NCI-H1417 treated with DMSO at 0.1 percent for 48 hours (cell line): ENCODE measurements around the gene GATC.

Experiments used
- DNase-seq: peaks from one replicate; lab custom pipeline; 2025; lab: John Stamatoyannopoulos, UW

GATC gene

DNA sequence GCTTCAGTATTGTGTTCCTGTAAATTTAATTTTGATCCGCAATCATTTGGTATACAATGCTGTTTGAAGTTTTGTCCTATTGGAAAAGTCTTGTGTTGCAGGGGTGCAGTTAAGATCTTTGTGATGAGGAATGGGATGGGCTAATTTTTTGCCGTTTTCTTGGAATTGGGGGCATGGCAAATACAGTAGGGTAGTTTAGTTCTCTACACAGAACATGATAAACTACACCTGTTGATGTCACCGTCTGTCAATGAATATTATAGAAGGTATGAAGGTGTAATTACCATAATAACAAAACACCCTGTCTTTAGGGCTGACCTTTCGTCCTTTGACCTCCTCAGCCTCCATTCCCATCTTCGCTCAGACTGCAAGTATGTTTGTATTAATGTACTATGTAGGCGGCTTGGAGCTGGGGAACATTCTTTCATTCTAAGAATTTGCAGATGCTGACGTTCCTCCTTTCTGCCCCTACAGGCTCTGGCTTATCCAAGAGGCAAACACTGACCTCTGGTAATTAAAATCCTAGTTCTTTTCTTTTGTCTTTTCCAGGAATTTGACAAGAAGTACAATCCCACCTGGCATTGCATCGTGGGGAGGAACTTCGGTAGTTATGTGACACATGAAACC lies 51.4 kb downstream of the GATC start:
- DNase-seq, result no peak

DNA sequence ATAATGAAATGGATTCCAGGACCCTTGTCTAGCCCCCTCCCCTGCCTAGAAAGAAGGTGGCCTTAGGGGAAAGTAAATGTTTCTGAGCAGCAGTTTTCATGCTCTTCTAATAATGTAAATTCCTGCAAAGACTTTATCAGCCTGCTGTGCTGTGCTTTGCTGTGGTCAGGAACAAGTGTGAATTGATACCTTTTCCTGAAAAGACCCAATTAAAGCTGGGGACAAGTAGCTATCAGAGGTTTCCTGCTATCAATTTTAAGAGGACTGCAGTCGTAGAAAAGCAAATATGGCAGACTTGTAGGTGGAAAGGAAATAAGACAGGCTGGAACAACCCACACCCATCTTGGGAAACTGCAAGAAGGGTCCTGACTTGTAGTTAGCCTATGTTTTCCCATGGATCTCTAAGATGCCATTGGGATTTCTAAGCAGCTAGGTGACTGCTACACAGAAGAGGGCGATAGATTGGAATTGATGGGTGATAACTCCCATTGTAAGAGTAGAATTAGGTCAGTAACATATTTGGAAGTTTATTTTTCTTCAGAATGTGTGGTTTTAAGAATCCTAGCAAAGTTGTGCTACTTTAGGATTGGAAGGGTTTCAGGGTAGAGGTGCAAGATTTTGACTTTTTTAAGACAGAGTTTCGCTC lies 52.7 kb downstream of the GATC start:
- no peak for DNase-seq

DNA sequence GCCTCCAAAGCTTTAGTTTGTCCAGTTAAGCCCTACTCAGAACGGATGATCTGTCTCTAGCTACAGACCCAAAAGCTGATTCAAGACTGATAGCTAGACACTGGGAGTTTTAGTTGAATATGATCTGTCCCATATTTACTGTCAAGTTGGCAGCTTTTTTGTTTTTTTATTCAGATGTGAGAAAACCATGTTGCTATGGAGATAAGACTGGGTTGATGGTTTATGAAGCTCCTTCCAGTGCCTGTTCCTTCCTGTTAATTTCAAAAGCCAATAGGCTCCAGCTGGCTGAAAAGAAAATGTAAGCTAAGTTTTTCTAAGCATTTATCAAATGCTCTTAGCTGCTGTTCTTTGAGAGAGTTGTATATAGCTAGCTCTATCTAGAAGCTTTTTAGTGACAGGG lies 54.3 kb downstream of the GATC start:
- no peak for DNase-seq

DNA sequence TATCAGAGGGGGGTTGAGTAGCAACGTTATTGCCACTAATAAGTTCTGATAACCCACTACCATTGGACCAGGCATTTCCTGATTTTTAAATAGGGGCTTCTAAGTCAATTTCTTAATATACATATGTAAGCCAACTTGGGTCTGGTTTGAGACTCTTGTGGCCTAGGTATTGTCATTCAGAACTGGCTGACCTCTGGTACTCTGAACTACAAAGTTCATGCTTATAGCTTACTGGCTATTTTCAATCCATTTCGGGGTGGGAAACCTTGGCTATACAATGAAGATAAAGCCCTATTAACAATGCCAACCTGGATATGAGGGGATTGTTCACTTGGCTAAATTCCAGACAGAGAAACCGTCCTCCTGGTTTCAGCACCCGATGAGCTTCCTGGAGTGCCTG lies 58.3 kb downstream of the GATC start:
- no peak for DNase-seq

DNA sequence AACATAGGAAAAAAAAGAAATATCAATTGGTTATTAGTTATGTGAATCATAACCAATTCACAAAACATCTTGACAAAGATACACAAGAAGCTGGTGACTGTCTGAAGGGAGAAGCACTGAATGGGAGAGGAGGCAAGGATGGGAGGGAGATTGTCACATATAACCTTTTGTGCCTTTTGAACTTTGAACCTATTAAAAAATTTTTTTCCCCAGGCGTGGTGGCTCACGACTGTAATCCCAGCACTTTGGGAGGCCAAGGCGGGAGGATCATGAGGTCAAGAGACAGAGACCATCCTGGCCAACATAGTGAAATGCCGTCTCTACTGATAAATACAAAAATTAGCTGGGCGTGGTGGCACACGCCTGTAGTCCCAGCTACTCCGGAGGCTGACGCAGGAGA lies 62.3 kb downstream of the GATC start:
- DNase-seq, result no peak
